ENCODE data around the gene MEX3A. TPM values are rescaled to one million over a fixed set of nuclear protein-coding genes. Genes with fewer than 3 reads are reported as not detected.

Gene MEX3A
- total RNA-seq, 1 experiment from 2014 or later, result 90.0 TPM

DNA sequence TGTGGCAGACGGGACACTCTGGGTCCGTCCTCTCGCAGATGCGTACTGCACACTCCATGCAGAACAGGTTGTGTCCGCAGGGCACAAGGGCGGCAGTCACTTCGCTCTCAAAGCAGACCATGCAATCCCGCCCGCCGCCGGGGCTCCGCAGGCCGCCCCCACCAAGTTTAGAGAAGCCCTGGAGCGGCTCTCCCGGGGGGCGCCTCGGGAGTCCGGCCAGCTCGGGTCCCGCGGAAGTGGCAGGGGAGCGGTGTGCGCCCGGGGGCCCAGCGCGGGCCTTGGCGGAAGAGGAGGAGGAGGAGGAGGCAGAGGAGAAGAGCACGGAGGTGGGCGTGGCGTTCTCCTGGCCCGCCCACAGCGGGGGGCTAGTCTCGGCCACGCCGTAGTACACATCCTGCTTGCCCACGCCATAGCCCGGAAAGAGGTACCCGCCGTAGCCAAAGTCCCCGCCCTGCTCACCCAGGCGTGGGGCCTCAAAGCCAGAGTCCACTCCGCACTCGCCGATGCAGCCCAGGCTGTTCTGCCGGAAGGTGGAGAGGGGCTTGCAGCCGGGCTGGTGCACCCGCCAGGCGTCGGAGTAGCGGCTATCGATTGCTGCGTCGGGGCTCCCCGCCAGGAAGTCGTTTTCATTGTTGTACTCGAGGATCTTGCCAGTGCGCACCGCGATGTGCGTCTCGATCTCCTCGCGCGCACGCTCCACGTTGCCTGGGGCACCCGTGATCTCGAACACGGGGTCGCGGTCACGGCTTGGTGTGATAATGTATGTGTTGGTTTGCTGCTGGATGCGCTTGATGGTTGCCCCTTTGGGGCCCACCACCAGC is 5.4 kb downstream of the MEX3A start:
- H3K9me3 ChIP-seq (ENCODE audit: low read depth, low read length, poor library complexity, severe bottlenecking), result no peaks in the 10 kb centered on the region
- peak overlapping the region; percentile 27 for H3K4me3 ChIP-seq (ENCODE audit: low read depth, low read length, poor library complexity, severe bottlenecking)
- intact Hi-C loops (cut with micrococcal nuclease; ENCODE audit: unreplicated experiment), result no loop called here
- no peaks in the 10 kb centered on the region for H3K27me3 ChIP-seq (replicated peaks; ENCODE audit: insufficient read depth, low read depth, low read length, poor library complexity)
- DNase-seq (ENCODE audit: low spot score), result peak; percentile 78
- TF ChIP-seq, protein P1, sequence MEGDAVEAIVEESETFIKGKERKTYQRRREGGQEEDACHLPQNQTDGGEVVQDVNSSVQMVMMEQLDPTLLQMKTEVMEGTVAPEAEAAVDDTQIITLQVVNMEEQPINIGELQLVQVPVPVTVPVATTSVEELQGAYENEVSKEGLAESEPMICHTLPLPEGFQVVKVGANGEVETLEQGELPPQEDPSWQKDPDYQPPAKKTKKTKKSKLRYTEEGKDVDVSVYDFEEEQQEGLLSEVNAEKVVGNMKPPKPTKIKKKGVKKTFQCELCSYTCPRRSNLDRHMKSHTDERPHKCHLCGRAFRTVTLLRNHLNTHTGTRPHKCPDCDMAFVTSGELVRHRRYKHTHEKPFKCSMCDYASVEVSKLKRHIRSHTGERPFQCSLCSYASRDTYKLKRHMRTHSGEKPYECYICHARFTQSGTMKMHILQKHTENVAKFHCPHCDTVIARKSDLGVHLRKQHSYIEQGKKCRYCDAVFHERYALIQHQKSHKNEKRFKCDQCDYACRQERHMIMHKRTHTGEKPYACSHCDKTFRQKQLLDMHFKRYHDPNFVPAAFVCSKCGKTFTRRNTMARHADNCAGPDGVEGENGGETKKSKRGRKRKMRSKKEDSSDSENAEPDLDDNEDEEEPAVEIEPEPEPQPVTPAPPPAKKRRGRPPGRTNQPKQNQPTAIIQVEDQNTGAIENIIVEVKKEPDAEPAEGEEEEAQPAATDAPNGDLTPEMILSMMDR (conservative IDR thresholded peaks at IDR 0.05; ENCODE audit: low read depth, low read length), result no peak
- TF ChIP-seq EZH2 (IDR thresholded peaks at IDR 0.05; ENCODE audit: borderline replicate concordance, low read depth, low read length, poor library complexity, severe bottlenecking), result no peak
- H3K27ac ChIP-seq (ENCODE audit: low read depth, low read length, poor library complexity, severe bottlenecking), result peak overlapping the region; percentile 63
- BruUV-seq (replicated peaks), result no TSS peak
- peaks cover 27% of the 10 kb centered on the region for H3K36me3 ChIP-seq (ENCODE audit: insufficient read depth, low read length, poor library complexity, severe bottlenecking)
- POLR2A ChIA-PET (ENCODE audit: low non-redundant PET), result no interaction called here
- peaks cover 77% of the 10 kb centered on the region for H3K4me1 ChIP-seq (ENCODE audit: insufficient read depth, low read length, poor library complexity, severe bottlenecking)
- CTCF ChIA-PET, result no interaction called here

DNA sequence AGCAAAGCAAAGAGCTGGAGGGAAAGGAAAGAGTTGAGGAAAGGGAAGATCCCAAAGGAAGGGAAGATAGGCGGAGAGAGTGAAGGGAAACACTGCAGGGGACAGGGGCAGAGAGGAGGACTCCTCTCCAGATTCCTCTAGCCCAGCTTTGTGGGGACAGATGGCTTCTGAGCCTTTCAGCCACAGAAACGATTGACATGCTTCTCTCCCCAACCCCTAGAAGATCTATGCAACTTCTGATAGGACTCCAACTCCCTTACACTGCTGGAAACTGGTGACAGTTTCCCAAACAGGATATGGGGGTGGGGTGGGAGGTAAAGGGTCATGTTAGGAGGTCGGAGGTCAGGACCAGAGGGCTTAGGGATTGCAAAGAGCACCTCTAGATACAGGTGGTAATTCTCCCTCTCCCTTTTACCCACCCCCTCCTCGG is 6.5 kb downstream of the MEX3A start:
- H3K4me1 ChIP-seq (ENCODE audit: insufficient read depth, low read length, poor library complexity, severe bottlenecking), result peaks cover 77% of the 10 kb centered on the region
- DNase-seq (ENCODE audit: low spot score), result no peak
- no peaks in the 10 kb centered on the region for H3K27me3 ChIP-seq (replicated peaks; ENCODE audit: insufficient read depth, low read depth, low read length, poor library complexity)
- peaks cover 27% of the 10 kb centered on the region for H3K36me3 ChIP-seq (ENCODE audit: insufficient read depth, low read length, poor library complexity, severe bottlenecking)
- H3K27ac ChIP-seq (ENCODE audit: low read depth, low read length, poor library complexity, severe bottlenecking), result peak overlapping the region; percentile 63
- no peak for TF ChIP-seq EZH2 (IDR thresholded peaks at IDR 0.05; ENCODE audit: borderline replicate concordance, low read depth, low read length, poor library complexity, severe bottlenecking)
- TF ChIP-seq, protein P1 (conservative IDR thresholded peaks at IDR 0.05; ENCODE audit: low read depth, low read length), result no peak
- intact Hi-C loops (cut with micrococcal nuclease; ENCODE audit: unreplicated experiment), result no loop called here
- H3K9me3 ChIP-seq (ENCODE audit: low read depth, low read length, poor library complexity, severe bottlenecking), result no peaks in the 10 kb centered on the region
- peak overlapping the region; percentile 27 for H3K4me3 ChIP-seq (ENCODE audit: low read depth, low read length, poor library complexity, severe bottlenecking)
- POLR2A ChIA-PET (ENCODE audit: low non-redundant PET), result no interaction called here
- CTCF ChIA-PET, result no interaction called here
- BruUV-seq (replicated peaks), result no TSS peak

GRCh38 chr1:156075162-156075561 is 7.1 kb downstream of the MEX3A start:
- H3K27ac ChIP-seq (ENCODE audit: low read depth, low read length, poor library complexity, severe bottlenecking), result peak overlapping the region; percentile 63
- ChIA-PET CTCF (no interaction called here), POLR2A (ENCODE audit: low non-redundant PET) (no interaction called here)
- no peak overlapping the region for H3K4me3 ChIP-seq (ENCODE audit: low read depth, low read length, poor library complexity, severe bottlenecking)
- H3K4me1 ChIP-seq (ENCODE audit: insufficient read depth, low read length, poor library complexity, severe bottlenecking), result peaks cover 77% of the 10 kb centered on the region
- DNase-seq (ENCODE audit: low spot score), result no peak
- H3K9me3 ChIP-seq (ENCODE audit: low read depth, low read length, poor library complexity, severe bottlenecking), result no peaks in the 10 kb centered on the region
- no TSS peak for BruUV-seq (replicated peaks)
- peaks cover 27% of the 10 kb centered on the region for H3K36me3 ChIP-seq (ENCODE audit: insufficient read depth, low read length, poor library complexity, severe bottlenecking)
- intact Hi-C loops (cut with micrococcal nuclease; ENCODE audit: unreplicated experiment), result no loop called here
- no peak for TF ChIP-seq EZH2 (IDR thresholded peaks at IDR 0.05; ENCODE audit: borderline replicate concordance, low read depth, low read length, poor library complexity, severe bottlenecking)
- TF ChIP-seq, protein P1 (conservative IDR thresholded peaks at IDR 0.05; ENCODE audit: low read depth, low read length), result peak; percentile 30
- no peaks in the 10 kb centered on the region for H3K27me3 ChIP-seq (replicated peaks; ENCODE audit: insufficient read depth, low read depth, low read length, poor library complexity)
